Hematopoietic multipotent progenitor cell treated with erythropoietin and hydrocortisone succinate and interleukin-3 and kit ligand, for 15 days (in vitro differentiated cells): Measurements from ENCODE around the gene ATP2A1.
A peak's percentile ranks its signal among the peaks of the same experiment; 100 is the strongest.

Experiments
- DNase-seq: peaks from one replicate; pipeline ENCODE4 v3.0.0-alpha.2; 2015; ENCODE audit warnings: low spot score

Gene ATP2A1

DNA sequence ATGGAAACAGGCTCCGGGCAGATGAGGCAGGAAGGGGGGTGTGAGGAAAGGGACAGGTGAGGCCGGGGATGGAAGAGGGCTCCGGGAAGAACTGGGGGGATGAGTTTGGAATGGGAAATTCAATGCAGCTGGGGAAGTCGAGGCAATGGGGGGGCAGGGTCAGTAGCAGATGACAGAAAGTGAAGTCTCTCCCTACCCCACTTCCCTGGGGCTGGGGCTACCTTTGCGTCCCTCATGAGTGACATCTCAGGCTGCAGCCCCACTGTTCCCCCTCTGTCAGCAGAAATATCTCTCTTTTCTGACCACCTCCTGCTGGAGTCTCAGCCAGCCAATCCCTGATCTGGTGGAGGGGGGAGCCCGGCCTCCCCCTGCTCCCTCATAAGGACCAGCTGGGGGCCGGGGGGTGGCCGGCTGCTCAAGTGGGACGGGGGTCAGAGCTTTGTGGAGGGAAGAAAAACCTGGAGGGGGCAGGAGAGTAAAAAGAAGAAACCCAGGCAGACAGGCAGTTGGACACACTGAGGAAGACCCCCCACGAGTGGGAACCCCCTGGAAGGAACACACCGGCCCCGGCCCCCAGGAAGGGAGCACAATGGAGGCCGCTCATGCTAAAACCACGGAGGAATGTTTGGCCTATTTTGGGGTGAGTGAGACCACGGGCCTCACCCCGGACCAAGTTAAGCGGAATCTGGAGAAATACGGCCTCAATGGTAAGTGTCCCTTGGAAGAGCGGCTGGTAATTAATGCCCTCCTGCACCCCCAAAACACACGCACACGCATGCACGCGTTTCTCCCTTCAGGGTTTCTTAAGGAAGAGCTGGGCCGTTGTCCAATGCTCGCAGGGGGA, at the start of gene ATP2A1:
Gene ATP2A1 (plus strand): TSS at position 406 of the 844 bp plus-strand sequence. CDS start 184 bp downstream, at position 590.
- DNase-seq: no peak

DNA sequence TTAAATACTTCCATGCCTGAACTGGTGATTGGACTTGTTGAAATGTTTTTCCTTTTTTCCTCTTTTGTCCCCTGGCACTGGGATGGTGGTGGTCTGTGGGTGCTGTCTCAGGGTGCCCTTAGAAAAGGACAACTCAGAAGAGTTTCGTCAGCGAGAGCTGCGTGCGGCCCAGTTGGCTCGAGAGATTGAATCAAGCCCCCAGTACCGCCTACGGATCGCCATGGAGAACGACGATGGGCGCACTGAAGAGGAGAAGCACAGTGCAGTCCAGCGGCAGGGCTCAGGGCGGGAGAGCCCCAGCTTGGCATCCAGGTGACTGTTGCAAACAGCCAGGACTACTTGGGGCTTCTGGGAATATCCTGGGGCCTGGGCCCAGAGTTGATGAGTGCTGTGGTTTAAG, 48.5 kb upstream of the ATP2A1 start:
- DNase-seq: no peak

DNA sequence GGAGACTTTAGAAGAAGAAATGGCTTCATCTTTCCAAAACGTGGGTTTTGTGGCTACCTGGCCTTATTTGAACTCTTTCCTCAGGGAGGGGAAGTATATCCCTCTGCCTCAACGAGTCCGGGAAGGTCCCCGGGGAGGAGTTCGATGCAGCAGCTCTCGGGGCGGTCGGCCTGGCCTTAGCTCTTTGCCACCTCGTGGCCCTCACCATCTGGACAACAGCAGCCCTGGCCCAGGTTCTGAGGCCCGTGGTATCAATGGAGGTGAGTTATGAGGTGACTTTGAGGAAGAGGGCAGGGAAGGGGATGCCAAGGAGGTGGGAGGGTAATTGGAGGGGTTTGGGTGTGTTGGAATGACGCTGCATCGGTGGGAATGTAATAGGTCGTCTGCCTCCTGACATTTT, 47.8 kb upstream of the ATP2A1 start:
- no peak for DNase-seq

DNA sequence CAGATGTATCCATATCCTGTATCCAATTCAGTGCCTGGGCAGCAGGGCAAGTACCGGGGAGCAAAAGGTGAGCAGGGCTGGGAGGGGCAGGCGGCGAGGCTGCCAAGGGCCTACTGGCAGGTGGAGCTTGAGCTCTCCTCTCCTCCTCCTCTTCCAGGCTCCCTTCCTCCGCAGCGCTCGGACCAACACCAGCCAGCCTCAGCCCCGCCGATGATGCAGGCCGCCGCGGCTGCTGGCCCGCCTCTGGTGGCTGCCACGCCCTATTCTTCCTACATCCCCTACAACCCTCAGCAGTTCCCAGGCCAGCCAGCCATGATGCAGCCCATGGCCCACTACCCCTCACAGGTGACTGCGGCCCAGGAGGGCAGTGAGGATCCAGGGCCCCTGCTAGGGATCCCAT, 43.9 kb upstream of the ATP2A1 start:
- DNase-seq: no peak

DNA sequence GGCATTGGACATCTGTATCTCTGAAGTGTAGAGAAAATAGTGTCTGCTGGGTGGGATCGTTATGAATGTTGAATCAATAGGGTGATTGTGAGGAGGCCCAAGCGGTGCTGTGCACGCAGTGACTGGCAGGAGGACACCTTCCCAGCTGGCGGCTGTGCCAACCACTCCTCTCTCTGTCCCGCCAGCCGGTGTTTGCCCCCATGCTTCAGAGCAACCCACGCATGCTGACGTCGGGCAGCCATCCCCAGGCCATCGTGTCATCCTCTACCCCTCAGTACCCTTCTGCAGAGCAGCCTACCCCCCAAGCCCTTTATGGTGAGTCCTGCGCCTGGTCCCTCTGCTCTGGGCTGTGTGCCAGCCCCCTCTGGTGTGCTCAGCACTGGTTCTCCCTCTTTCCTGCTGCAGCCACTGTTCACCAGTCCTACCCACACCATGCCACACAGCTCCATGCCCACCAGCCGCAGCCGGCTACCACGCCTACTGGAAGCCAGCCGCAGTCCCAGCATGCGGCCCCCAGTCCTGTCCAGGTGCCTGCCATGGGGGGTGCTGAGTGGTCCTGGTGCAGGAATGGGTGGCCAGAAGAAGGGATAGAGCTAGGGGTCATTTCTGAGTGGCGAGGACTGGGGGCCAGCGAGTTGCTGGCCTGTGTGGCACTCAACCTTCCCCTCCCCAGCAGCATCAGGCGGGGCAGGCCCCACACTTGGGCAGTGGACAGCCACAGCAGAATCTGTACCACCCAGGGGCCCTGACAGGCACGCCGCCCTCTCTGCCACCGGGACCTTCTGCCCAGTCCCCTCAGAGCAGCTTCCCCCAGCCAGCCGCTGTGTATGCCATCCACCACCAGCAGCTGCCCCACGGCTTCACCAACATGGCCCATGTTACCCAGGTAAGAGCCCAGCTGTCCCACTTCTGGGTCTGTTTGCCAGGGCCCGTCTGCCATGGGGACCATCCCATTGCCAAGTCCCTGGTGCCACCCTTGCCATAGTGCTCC, 43.1 kb upstream of the ATP2A1 start:
- no peak for DNase-seq

DNA sequence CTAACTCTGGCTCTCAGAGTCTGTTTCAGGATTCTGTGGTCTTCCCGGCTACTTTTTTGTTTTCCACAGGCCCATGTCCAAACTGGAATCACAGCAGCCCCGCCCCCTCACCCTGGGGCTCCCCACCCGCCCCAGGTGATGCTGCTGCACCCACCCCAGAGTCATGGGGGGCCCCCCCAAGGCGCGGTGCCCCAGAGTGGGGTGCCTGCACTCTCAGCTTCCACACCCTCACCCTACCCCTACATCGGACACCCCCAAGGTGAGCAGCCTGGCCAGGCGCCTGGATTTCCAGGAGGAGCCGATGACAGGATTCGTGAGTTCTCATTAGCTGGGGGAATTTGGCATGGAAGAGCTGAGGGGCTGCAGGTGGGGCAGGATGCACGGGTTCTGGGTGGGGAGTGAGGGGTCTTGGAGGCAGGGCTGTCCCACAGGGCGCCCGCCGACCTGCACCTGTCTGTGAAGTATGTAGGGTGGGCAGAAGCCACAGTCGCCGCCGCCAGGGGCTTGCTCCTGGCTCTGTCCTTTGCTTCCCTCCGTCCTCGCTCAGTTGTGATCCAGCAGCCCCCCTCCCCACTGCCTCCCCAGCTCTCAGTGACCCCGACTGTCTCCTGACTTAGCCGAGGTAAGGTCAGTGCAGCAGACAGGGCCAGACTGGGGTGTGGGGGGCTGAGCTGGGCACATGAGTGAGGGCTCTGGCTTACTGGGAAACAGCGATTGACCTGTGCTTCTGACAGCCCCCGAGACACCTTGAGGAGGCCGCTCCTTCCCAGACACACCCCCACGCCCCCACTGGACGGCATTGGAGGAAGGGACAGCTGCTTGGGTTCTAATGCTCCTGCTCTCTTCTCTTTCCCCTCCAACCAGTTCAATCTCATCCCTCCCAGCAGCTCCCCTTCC, 42.2 kb upstream of the ATP2A1 start:
- no peak for DNase-seq

- no peak for DNase-seq
These were observed 41.6 kb upstream of the ATP2A1 start for GRCh38 chr16:28836761-28837064.

GRCh38 chr16:28837672-28838557, 40.4 kb upstream of the ATP2A1 start:
- no peak for DNase-seq

- DNase-seq: no peak
These were observed 39.8 kb upstream of the ATP2A1 start for GRCh38 chr16:28838558-28838918.

DNA sequence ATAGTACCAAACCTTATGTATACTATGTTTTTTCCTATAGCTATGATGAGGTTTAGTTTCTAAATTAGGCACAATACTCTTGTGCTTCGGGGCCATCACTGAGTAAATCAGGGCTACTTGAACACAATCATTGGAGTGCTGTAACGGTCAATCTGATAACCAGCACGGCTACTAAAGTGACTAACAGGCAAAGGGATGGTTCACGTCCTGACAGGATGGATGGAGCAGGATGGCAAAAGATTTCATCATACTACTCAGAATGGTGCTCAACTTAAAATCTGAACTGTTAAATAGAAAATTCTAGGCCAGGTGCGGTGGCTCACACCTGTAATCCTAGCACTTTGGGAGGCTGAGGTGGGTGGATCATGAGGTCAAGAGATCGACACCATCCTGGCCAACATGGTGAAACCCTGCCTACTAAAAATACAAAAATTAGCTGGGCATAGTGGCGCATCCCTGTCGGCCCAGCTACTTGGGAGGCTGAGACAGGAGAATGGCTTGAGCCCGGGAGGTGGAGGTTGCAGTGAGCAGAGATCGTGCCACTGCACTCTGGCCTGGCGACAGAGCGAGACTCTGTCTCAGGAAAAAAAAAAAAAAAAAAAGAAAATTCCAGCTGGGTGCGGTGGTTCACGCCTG, 39.2 kb upstream of the ATP2A1 start:
- DNase-seq: no peak

DNA sequence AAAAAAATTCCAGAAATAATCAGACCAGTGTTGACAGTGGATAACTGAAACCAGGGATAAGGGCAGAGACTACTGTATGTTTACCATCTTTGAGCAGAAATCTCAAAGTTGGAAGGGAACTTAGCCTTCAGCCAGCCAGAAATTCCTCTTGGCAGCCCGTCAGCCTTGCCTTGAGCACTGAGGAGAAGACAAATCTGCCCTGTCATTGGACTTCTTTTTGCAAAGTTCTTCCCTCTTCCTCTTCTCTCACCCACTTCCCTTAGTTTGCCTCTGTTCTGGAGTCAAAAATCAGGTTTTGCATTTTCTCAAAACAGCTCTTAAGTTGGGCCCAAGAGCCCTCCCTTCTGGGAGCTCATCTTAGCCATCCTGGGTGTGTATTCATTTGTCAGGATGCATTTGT, 38.4 kb upstream of the ATP2A1 start:
- no peak for DNase-seq

GRCh38 chr16:28842696-28843095, 35.6 kb upstream of the ATP2A1 start:
- DNase-seq: no peak

GRCh38 chr16:28843766-28844165, 34.5 kb upstream of the ATP2A1 start:
- DNase-seq: no peak

DNA sequence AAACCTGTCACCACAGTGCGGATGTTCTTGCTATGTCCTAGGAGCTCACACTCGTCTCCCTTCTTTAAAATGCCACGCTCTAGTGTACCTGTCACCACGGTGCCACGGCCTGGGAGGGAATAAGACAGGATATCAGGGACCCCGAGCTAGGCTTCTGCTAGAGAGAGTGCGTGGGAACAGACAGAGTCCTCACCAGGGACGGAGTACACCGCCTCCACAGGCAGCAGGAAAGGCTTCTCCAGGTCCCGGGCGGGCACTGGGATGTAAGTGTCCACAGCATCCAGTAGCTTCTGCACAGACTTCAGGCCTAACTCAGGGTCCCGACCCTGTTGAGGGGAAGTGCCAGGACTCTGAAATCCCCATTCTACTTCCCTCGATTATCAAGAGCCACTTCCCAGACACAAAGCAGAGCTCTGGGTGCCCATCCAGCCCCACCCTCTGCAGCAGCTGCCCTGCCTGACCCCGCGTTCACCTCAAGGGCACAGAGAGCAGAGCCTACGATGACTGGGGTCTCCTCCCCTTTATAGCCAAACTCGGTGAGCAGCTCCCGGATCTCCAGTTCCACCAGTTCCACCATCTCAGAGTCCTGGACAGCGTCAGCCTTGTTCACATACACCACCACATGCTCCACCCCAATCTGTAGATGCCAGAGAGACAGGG, 33.9 kb upstream of the ATP2A1 start:
- DNase-seq: no peak

DNA sequence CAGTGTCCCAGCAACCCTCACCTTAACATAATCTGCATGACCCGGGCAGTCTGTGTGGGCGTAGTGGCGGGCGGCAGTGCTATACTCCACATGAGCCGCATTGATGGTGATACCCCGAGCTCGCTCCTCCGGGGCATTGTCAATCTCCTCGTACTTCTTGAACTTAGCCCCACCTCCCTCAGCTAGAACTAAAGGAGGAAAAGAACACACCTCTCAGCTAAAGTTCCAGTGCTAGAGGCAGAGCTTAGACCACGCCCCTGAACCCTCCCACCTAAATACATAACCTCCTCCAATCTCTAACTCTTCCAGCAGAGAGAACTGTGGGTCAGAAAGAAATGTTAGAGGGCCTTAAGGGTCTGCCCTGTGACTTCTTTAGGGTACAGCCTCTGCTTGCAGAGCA, 33.0 kb upstream of the ATP2A1 start:
- peak; percentile 53 for DNase-seq

DNA sequence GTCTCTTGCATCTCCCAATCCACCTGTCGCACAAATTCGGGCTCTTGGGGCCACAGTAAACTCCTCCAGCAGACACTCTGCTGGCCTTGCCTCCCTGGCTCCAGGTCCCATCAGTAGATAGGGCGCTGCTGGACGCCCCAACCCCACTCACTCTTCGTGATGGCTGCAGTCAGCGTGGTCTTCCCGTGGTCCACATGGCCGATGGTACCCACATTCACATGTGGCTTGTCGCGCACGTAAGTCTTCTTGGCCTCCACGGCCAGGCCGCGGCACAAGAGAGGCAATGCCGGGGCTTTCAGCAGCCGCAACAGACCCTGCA, 32.6 kb upstream of the ATP2A1 start:
- no peak for DNase-seq

- DNase-seq: peak; percentile 98
These were observed 32.0 kb upstream of the ATP2A1 start, which contains the start of gene TUFM for GRCh38 chr16:28846080-28846932. Gene TUFM, minus strand, starts transcription at chr16:28846348. Its CDS starts 79 bp downstream, at chr16:28846269.

- no peak for DNase-seq
These were observed 31.4 kb upstream of the ATP2A1 start for GRCh38 chr16:28846933-28847273.

- no peak for DNase-seq
These were observed 19.9 kb upstream of the ATP2A1 start for GRCh38 chr16:28858421-28858820.
